Heart left ventricle (tissue), 16 donors: ENCODE data around the gene USHBP1. TPM values are rescaled to one million over a fixed set of nuclear protein-coding genes. Genes with fewer than 3 reads are reported as not detected.

Experiments
- ATAC-seq, 4 donors: fragments of 200-7000 bp; cut with Tn5 transposase; one replicate each; pipeline ENCODE4 v1.9.1; 2020 to 2022; ENCODE audit warnings: moderate library complexity in 4 of 4, mild to moderate bottlenecking in 3 of 4, moderate number of reproducible peaks in 1 of 4
- DNase-seq, 5 donors: peaks; one replicate each; pipeline ENCODE4 v3.0.0-alpha.2; 2020
- H3K27ac ChIP-seq, 12 donors: fragments of 200-600 bp; sonication (generic) in 4 of 12; one replicate each; pipeline versions ENCODE4 v1.5.0 to v1.8.0; 2016 to 2022; ENCODE audit warnings: mild to moderate bottlenecking in 2 of 12
- H3K27me3 ChIP-seq, 9 donors: fragments of 200-600 bp; sonication (generic) in 2 of 9; one replicate each; pipeline versions ENCODE4 v1.5.1 to v1.8.0; 2016 to 2022; ENCODE audit warnings: mild to moderate bottlenecking in 3 of 9
- H3K36me3 ChIP-seq, 9 donors: fragments of 200-600 bp; sonication (generic) in 2 of 9; one replicate each; pipeline versions ENCODE4 v1.5.0 to v1.8.0; 2018 to 2022; ENCODE audit warnings: mild to moderate bottlenecking in 2 of 9
- H3K4me1 ChIP-seq, 12 donors: fragments of 200-600 bp; sonication (generic) in 4 of 12; one replicate each; pipeline versions ENCODE4 v1.5.0 to v1.8.0; 2016 to 2022; ENCODE audit warnings: mild to moderate bottlenecking in 3 of 12
- H3K4me3 ChIP-seq, 12 donors: fragments of 200-600 bp; sonication (generic) in 4 of 12; one replicate each; pipeline versions ENCODE4 v1.5.0 to v1.8.0; 2017 to 2022; ENCODE audit warnings: mild to moderate bottlenecking in 9 of 12, moderate library complexity in 4 of 12
- H3K9me3 ChIP-seq, 12 donors: fragments of 200-600 bp; sonication (generic) in 4 of 12; one replicate each; pipeline versions ENCODE4 v1.5.0 to v1.8.0; 2016 to 2022; ENCODE audit warnings: mild to moderate bottlenecking in 1 of 12
- POLR2A ChIP-seq, 2 donors: fragments of 450-650 bp; IDR thresholded peaks; one replicate each; pipeline ENCODE4 v1.6.1; 2017; ENCODE audit warnings: antibody characterized with exemption in 2 of 2, mild to moderate bottlenecking in 2 of 2, moderate library complexity in 2 of 2
- WGBS, 4 donors: extraction: QIAGEN DNeasy Blood & Tissue Kit in 2 of 4; methylation state at CpG; one replicate each; pipeline versions ENCODE4 v1.1.5 to v1.1.7; 2013 to 2018; 5-methylcytosine and 5-hydroxymethylcytosine counted together
- intact Hi-C, 10 donors: fragments of 100-400 bp; cut with DNase I; formaldehyde crosslinking; loops; one replicate each; pipeline versions ENCODE4 v1.11.1 to v1.14.2; 2022
- polyA plus RNA-seq, 2 donors: library from polyadenylated mRNA; stranded (reverse); fragments of 200-250 nt; gene quantifications; one replicate each; pipeline ENCODE4 v1.2.3, GENCODE V29; 2013
- total RNA-seq, 9 donors: library from RNA; depleted of rRNA in 2 of 9; stranded (reverse); fragments of >200 nt in 2 of 9; fragmentation: NEBNext Ultra II Directional in 3 of 9; extraction: Animal tissue kit (Norgen Biotek cat#: 25700) in 3 of 9; gene quantifications; one replicate each; pipeline versions ENCODE4 v1.1.0 to v1.2.4, GENCODE V29; 2016 to 2023
- TF ChIP-seq, protein P1 (sequence below), 12 donors: fragments of 200-600 bp; sonication (generic) in 4 of 12; IDR thresholded peaks; one replicate each; pipeline versions ENCODE4 v1.5.0 to v1.8.0; 2018 to 2022; ENCODE audit warnings: antibody characterized with exemption in 12 of 12, mild to moderate bottlenecking in 5 of 12
- donor health status: ischemic (EF 13 %, LVEDD 7.1; RV severe dilation, severe dysfunction).
- donor health status: healthy with polysubstance abuse.
- donor health status: DM: no; HTN: yes; CAD: no.
- donor health status: DM: no; HTN: no; CAD: no.
- donor health status: ischemic (EF 25% LVEDD 6.9; RV normal size, moderate dysfunction).
- donor health status: ischemic (EF 25% LVEDD 5.7; RV mildly dilated, moderate dysfunction).
- donor health status: healthy.
- donor health status: DM: yes; HTN: yes; CAD: no.
- donor health status: ischemic (EF 35%, LVEDD 5.7; RV mildly dilated, moderate dysfunction).
- donor health status: nonischemic (EF 11% LVEDD 7.7; RV severe dilation, severe dysfunction).
- donor health status: DM: yes; HTN: yes; CAD: no.
- donor health status: PGD.
- donor health status: ischemic (EF 29% LVEDD 5.4; RV normal size, mild dysfunction).
- donor health status: nonischemic (EF 23%, LVEDD 6.1; RV moderate dilation, normal function).

USHBP1 gene
- total and polyA plus RNA-seq, 11 donors = 3.7 to 14.6 (median 7.7) TPM

DNA sequence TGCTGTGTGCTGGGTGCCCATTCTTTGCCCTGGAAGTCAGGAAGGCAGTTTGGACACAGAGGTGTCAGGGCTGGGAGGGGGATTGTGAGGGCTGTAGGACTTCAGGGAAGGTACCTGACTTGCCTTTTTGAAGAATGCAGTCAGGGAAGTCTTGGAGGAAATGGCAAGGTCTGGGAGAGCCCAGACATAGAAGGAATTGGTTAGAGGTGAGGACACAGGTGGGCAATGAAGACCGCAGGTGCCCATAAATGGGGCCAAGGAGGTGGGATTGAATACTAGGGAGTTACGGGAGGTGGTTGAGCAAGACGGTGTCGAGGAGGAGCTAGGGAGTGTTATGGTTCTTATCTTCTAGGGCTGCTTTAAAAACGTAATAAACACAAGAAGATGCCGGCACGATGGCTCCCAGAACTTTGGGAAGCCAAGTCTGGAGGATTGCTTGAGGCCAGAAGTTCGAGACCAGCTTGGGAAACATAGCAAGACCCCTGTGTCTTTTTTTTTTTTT is 43.4 kb upstream of the USHBP1 start:
- H3K4me3 ChIP-seq = no peak overlapping the region
- no peaks in the 10 kb centered on the region for H3K27me3 ChIP-seq
- H3K4me1 ChIP-seq = peaks cover 4 to 63% (median 45%) of the 10 kb centered on the region in 12 donors
- H3K36me3 ChIP-seq = peaks cover 0 to 4% (median 0%) of the 10 kb centered on the region in 9 donors
- peak overlapping the region in 1 of 12 donors; percentile 95 for H3K27ac ChIP-seq
- no peak for DNase-seq
- H3K9me3 ChIP-seq = no peaks in the 10 kb centered on the region
- TF ChIP-seq POLR2A (IDR thresholded peaks at IDR 0.05) = no peak
- ATAC-seq = no peak
- 86 to 90% (median 89%) methylated on average over 8 of the region's 8 CpGs for WGBS, 4 donors
- intact Hi-C loops = loop anchor here in 1 of 10 donors (2.0 kb wide), 1 partner anchor 27 kb away; the partner anchor contains the start of gene ANO8

DNA sequence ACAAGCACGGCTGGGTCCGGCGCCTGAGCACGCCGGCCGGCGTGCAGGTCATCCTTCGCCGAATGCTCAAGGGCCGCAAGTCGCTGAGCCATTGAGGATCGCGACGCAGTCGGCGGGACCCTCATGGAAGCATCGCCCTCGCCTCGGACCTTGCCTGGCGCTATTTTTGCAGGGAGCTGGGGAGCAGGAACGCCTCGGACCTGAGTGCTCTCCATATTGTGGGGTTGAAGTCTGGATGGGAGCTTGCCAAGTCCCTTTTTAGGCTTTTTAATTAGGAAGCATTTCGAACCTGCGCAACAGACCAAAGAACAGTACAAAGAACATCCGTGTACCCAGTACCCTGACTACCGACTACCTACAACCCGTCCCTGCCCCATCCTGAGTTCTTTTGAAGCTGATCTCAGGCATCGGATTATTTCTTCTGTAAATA is 41.8 kb upstream of the USHBP1 start:
- Histone ChIP-seq H3K4me3 (peak overlapping the region; percentile 55 to 88 (median 71)), H3K27ac (peak overlapping the region; percentile 75 to 97 (median 95)), H3K4me1 (peaks cover 6 to 66% (median 49%) of the 10 kb centered on the region in 12 donors), H3K9me3 (no peaks in the 10 kb centered on the region), H3K27me3 (no peaks in the 10 kb centered on the region), H3K36me3 (peaks cover 0 to under 1% (median 0%) of the 10 kb centered on the region in 9 donors)
- ATAC-seq (no peak), DNase-seq (no peak)
- TF ChIP-seq POLR2A (IDR thresholded peaks at IDR 0.05) = no peak
- TF ChIP-seq, protein P1, sequence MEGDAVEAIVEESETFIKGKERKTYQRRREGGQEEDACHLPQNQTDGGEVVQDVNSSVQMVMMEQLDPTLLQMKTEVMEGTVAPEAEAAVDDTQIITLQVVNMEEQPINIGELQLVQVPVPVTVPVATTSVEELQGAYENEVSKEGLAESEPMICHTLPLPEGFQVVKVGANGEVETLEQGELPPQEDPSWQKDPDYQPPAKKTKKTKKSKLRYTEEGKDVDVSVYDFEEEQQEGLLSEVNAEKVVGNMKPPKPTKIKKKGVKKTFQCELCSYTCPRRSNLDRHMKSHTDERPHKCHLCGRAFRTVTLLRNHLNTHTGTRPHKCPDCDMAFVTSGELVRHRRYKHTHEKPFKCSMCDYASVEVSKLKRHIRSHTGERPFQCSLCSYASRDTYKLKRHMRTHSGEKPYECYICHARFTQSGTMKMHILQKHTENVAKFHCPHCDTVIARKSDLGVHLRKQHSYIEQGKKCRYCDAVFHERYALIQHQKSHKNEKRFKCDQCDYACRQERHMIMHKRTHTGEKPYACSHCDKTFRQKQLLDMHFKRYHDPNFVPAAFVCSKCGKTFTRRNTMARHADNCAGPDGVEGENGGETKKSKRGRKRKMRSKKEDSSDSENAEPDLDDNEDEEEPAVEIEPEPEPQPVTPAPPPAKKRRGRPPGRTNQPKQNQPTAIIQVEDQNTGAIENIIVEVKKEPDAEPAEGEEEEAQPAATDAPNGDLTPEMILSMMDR (IDR thresholded peaks at IDR 0.05) = no peak
- WGBS, 4 donors = 6 to 11% (median 8%) methylated on average over 25 to 28 of the region's 28 CpGs
- intact Hi-C loops = no loop called here

DNA sequence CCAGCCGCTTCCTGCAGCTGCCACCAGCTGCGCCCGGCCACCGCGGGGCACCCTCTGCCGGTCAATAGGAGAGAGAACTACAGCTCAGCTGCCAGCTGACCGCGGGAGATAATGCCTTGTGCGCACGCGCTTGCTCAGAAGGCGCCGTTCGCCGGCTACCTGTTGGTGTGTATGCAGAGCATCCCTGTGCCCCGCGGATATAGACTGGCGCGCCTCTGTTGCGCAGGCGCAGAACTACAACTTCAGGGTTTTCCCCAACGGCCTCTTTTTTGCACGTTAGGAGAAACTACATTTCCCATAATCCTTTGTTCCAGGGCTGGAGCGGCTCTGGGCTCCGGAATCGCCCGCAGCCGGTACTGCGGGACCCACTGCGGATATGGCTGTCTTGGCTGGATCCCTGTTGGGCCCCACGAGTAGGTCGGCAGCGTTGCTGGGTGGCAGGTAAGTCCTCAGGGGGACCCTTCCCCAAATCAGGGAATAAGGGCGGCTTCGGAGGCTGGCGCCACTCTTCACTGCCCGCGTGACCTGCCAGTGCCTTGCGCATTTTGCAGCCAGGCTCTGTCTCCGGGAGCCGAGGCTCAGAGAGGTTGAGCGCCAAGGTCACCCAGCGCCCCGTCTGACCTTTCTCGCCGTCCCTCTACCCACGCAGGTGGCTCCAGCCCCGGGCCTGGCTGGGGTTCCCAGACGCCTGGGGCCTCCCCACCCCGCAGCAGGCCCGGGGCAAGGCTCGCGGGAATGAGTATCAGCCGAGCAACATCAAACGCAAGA is 41.2 kb upstream of the USHBP1 start, which contains the start of gene MRPL34:
TSS of gene MRPL34 (plus strand) at position 356 of the 768 bp plus-strand sequence. CDS start at position 377, 21 bp downstream.
- Histone ChIP-seq H3K27ac (peak within 1 kb of the TSS; percentile 75 to 97 (median 95)), H3K4me1 (peaks cover 6 to 61% (median 44%) of the 10 kb centered on the region in 12 donors), H3K27me3 (no peaks in the 10 kb centered on the region), H3K9me3 (no peaks in the 10 kb centered on the region), H3K36me3 (peaks cover 0 to 7% (median 0%) of the 10 kb centered on the region in 9 donors), H3K4me3 (peak within 1 kb of the TSS; percentile 55 to 88 (median 71))
- TF ChIP-seq, protein P1 (IDR thresholded peaks at IDR 0.05) = peak; percentile 47 to 90 (median 66)
- TF ChIP-seq POLR2A (IDR thresholded peaks at IDR 0.05) = peak in 1 of 2 donors; percentile 84
- ATAC-seq (peak; percentile 56 to 77 (median 68)), DNase-seq (peak; percentile 92 to 98 (median 97))
- intact Hi-C loops = loop anchor here in 1 of 10 donors (2.0 kb wide), 1 partner anchor 31 kb away; the partner anchor contains the start of gene GTPBP3
- 0% methylated on average over 29 to 55 of the region's 55 CpGs for WGBS, 4 donors

DNA sequence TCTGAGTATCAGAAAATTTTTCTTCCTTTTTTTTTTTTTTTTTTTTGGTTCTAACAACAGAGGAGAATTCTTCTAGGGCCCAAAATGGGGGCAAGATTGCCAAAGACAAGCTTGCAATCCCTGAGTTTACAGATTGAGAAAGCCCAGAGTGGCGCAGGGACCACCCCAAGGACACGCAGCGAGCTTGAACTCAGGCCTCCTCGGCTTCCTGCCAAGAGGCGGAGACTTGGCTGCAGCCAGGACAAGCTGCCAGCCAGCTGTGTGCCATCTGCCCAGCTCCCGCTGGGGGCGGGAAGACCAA is 40.6 kb upstream of the USHBP1 start:
- Histone ChIP-seq H3K27me3 (no peaks in the 10 kb centered on the region), H3K36me3 (peaks cover 0 to 11% (median 0%) of the 10 kb centered on the region in 9 donors), H3K4me1 (peaks cover 5 to 56% (median 39%) of the 10 kb centered on the region in 12 donors), H3K9me3 (no peaks in the 10 kb centered on the region), H3K4me3 (peak overlapping the region; percentile 55 to 88 (median 71)), H3K27ac (peak overlapping the region; percentile 49 to 97 (median 95))
- intact Hi-C loops = loop anchor here in 1 of 10 donors (2.0 kb wide), 1 partner anchor 32 kb away; the partner anchor contains the start of gene GTPBP3
- ATAC-seq (no peak), DNase-seq (no peak)
- no peak for TF ChIP-seq POLR2A (IDR thresholded peaks at IDR 0.05)
- TF ChIP-seq, protein P1 (IDR thresholded peaks at IDR 0.05) = no peak
- WGBS, 4 donors = 4 to 8% (median 5%) methylated on average over 5 to 7 of the region's 7 CpGs
